Measurements from ENCODE around the gene SACS. TPM values are rescaled to one million over a fixed set of nuclear protein-coding genes. Genes with fewer than 3 reads are reported as not detected.

The SACS gene
- total and polyA plus RNA-seq, 2 donors (not counting 1 experiment from before 2014, with no cell fraction given): 6.8 to 21.4 TPM

- no peak overlapping the region for H3K27ac Mint-ChIP-seq
- peaks cover 23% of the 10 kb centered on the region for H3K9me3 Mint-ChIP-seq (ENCODE audit: insufficient read depth)
- ChIA-PET POLR2A (no interaction called here), CTCF (no interaction called here)
- TF ChIP-seq CTCF (IDR thresholded peaks at IDR 0.05): no peak
- no peak for TF ChIP-seq EZH2 (IDR thresholded peaks at IDR 0.05; ENCODE audit: borderline replicate concordance, insufficient read depth, low read depth, low read length, poor library complexity, severe bottlenecking)
- WGBS (ENCODE audit: insufficient coverage): 88% methylated on average over 5 of the region's 6 CpGs
- no peaks in the 10 kb centered on the region for H3K79me2 ChIP-seq (ENCODE audit: control insufficient read depth, insufficient read depth, low read length)
- H3K9ac ChIP-seq (ENCODE audit: low read length): no peak overlapping the region
- no peaks in the 10 kb centered on the region for H3K4me1 ChIP-seq (ENCODE audit: control insufficient read depth in 2 of 2, insufficient read depth in 2 of 2, low read length in 2 of 2)
- no peak overlapping the region for H3K4me2 ChIP-seq (replicated peaks; ENCODE audit: low read depth, low read length, poor library complexity, severe bottlenecking)
- no peaks in the 10 kb centered on the region for H3K27me3 ChIP-seq (replicated peaks in 1 of 4; ENCODE audit: control extremely low read depth in 1 of 4, control insufficient read depth in 3 of 4, insufficient read depth in 4 of 4, low read length in 3 of 4)
- no peaks in the 10 kb centered on the region for H3K4me1 Mint-ChIP-seq
- H4K20me1 ChIP-seq (ENCODE audit: control insufficient read depth, insufficient read depth, low read length, poor library complexity, severe bottlenecking): no peaks in the 10 kb centered on the region
- intact Hi-C loops (cut with micrococcal nuclease): no loop called here
- no peaks in the 10 kb centered on the region for H3K27me3 Mint-ChIP-seq
- H2AFZ ChIP-seq (ENCODE audit: insufficient read depth, low read depth, low read length, poor library complexity, severe bottlenecking): no peak overlapping the region
- H3K4me3 Mint-ChIP-seq: no peak overlapping the region
- H3K4me3 ChIP-seq (ENCODE audit: control extremely low read depth in 1 of 5, extremely low read depth in 1 of 5, insufficient read depth in 1 of 5, low read depth in 2 of 5, low read length in 4 of 5): no peak overlapping the region
- no peak overlapping the region for H3K27ac ChIP-seq (ENCODE audit: low read length in 2 of 2)
- ATAC-seq (ENCODE audit: low read depth): no peak
- peaks cover 0 to 1% of the 10 kb centered on the region in 2 experiments for H3K36me3 ChIP-seq (replicated peaks in 1 of 2; ENCODE audit: control extremely low read depth in 1 of 2, control insufficient read depth in 1 of 2, extremely low read depth in 1 of 2, insufficient read depth in 2 of 2, low read length in 1 of 2)
- no peak for DNase-seq
- peaks cover 0 to 5% (median 3%) of the 10 kb centered on the region in 3 donors for H3K9me3 ChIP-seq (ENCODE audit: control extremely low read depth in 1 of 3, control insufficient read depth in 2 of 3, insufficient read depth in 1 of 3, low read length in 2 of 3)
These were observed 103.1 kb downstream of the SACS start for GRCh38 chr13:23330356-23330755.

DNA sequence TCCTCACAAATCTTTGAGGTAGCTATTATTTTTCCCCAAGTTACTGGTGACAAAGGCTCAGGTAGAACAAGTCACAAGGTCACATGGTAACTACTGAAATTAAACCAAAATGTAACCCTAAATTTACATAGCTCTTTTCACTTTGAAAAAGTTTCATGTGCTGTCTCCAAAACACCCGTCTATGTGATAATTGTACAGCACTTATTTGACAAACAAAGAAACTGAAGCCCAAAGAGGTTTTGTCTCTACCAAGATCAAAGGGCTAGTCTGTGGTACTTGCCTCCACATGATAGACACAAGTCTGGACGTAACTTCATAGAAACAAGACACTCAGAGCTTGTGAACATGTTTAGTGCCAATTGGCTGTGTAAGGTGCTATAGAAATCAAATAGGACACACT lies 108.3 kb downstream of the SACS start:
- Histone ChIP-seq H3K9ac (ENCODE audit: low read length) (no peak overlapping the region), H3K9me3 (ENCODE audit: control extremely low read depth in 1 of 3, control insufficient read depth in 2 of 3, insufficient read depth in 1 of 3, low read length in 2 of 3) (no peaks in the 10 kb centered on the region), H4K20me1 (ENCODE audit: control insufficient read depth, insufficient read depth, low read length, poor library complexity, severe bottlenecking) (no peaks in the 10 kb centered on the region), H2AFZ (ENCODE audit: insufficient read depth, low read depth, low read length, poor library complexity, severe bottlenecking) (no peak overlapping the region), H3K27me3 (replicated peaks in 1 of 4; ENCODE audit: control extremely low read depth in 1 of 4, control insufficient read depth in 3 of 4, insufficient read depth in 4 of 4, low read length in 3 of 4) (no peaks in the 10 kb centered on the region), H3K79me2 (ENCODE audit: control insufficient read depth, insufficient read depth, low read length) (no peaks in the 10 kb centered on the region), H3K4me2 (replicated peaks; ENCODE audit: low read depth, low read length, poor library complexity, severe bottlenecking) (no peak overlapping the region), H3K4me3 (ENCODE audit: control extremely low read depth in 1 of 5, extremely low read depth in 1 of 5, insufficient read depth in 1 of 5, low read depth in 2 of 5, low read length in 4 of 5) (no peak overlapping the region), H3K4me1 (ENCODE audit: control insufficient read depth in 2 of 2, insufficient read depth in 2 of 2, low read length in 2 of 2) (no peaks in the 10 kb centered on the region), H3K36me3 (replicated peaks in 1 of 2; ENCODE audit: control extremely low read depth in 1 of 2, control insufficient read depth in 1 of 2, extremely low read depth in 1 of 2, insufficient read depth in 2 of 2, low read length in 1 of 2) (no peaks in the 10 kb centered on the region), H3K27ac (ENCODE audit: low read length in 2 of 2) (no peak overlapping the region)
- TF ChIP-seq EZH2 (IDR thresholded peaks at IDR 0.05; ENCODE audit: borderline replicate concordance, insufficient read depth, low read depth, low read length, poor library complexity, severe bottlenecking): no peak
- no peak for TF ChIP-seq CTCF (IDR thresholded peaks at IDR 0.05)
- Mint-ChIP-seq H3K4me3 (no peak overlapping the region), H3K27me3 (no peaks in the 10 kb centered on the region), H3K4me1 (peaks cover 3% of the 10 kb centered on the region), H3K27ac (no peak overlapping the region), H3K9me3 (ENCODE audit: insufficient read depth) (no peaks in the 10 kb centered on the region)
- ATAC-seq (ENCODE audit: low read depth): no peak
- POLR2A ChIA-PET: no interaction called here
- intact Hi-C loops (cut with micrococcal nuclease): no loop called here
- CTCF ChIA-PET: no interaction called here
- no peak for DNase-seq
- WGBS (ENCODE audit: insufficient coverage): no CpG with 5 or more reads among the region's 2 CpGs
